Peyer's patch (tissue), 4 donors: ENCODE results near the gene RAB40C. TPM values are rescaled to one million over a fixed set of nuclear protein-coding genes. Genes with fewer than 3 reads are reported as not detected.
A peak's percentile ranks its signal among the peaks of the same experiment; 100 is the strongest.

ENCODE experiments used
- DNase-seq, 3 donors: peaks; one replicate each; pipeline ENCODE4 v3.0.0-alpha.2; 2017 to 2019
- H3K27ac ChIP-seq, 4 donors: fragments of 200-600 bp; sonication (generic); one replicate each; pipeline ENCODE4 v1.5.1; 2016 to 2019
- H3K27me3 ChIP-seq, 2 donors: fragments of 200-600 bp; sonication (generic); one replicate each; pipeline ENCODE4 v1.5.1; 2019
- H3K36me3 ChIP-seq, 3 donors: fragments of 200-600 bp; sonication (generic); one replicate each; pipeline ENCODE4 v1.5.1; 2016 to 2019
- H3K4me1 ChIP-seq, 4 donors: fragments of 200-600 bp; sonication (generic); one replicate each; pipeline ENCODE4 v1.5.1; 2016 to 2019
- H3K4me3 ChIP-seq, 4 donors: fragments of 200-600 bp; sonication (generic); 1 replicate in 3 of 4; 2 replicates in 1 of 4; pipeline ENCODE4 v1.5.1; 2016 to 2019; ENCODE audit warnings: mild to moderate bottlenecking in 1 of 4
- H3K9me3 ChIP-seq, 4 donors: fragments of 200-600 bp; sonication (generic); one replicate each; pipeline ENCODE4 v1.5.1; 2016 to 2019; ENCODE audit warnings: mild to moderate bottlenecking in 1 of 4
- POLR2A ChIP-seq, 2 donors: fragments of 450-650 bp; IDR thresholded peaks; one replicate each; pipeline ENCODE4 v1.5.1; 2017; ENCODE audit warnings: antibody characterized with exemption in 2 of 2, mild to moderate bottlenecking in 2 of 2, moderate library complexity in 2 of 2
- total RNA-seq, 4 donors: library from RNA; depleted of rRNA; stranded (reverse); fragments of >200 nt; gene quantifications; one replicate each; pipeline ENCODE4 v1.1.0, GENCODE V29; 2016
- TF ChIP-seq, protein P1 (sequence below), 6 experiments: fragments of 450-650 bp in 4 of 6; fragments of 200-600 bp in 2 of 6; sonication (generic) in 1 of 6; IDR thresholded peaks; one replicate each; pipeline ENCODE4 v1.5.1; 2017 to 2019; ENCODE audit warnings: antibody characterized with exemption in 6 of 6, mild to moderate bottlenecking in 3 of 6, moderate library complexity in 1 of 6

The RAB40C gene
- total RNA-seq, 4 donors from 2014 or later = 27.2 to 83.6 (median 62.7) TPM

- H3K4me1 ChIP-seq = peaks cover 0 to 14% (median 8%) of the 10 kb centered on the region in 4 donors
These were observed 5.9 kb upstream of the RAB40C start for GRCh38 chr16:583815-584591.

GRCh38 chr16:585351-585750 is 4.5 kb upstream of the RAB40C start:
- Histone ChIP-seq H3K27me3 (no peaks in the 10 kb centered on the region), H3K4me3 (no peak overlapping the region), H3K36me3 (no peaks in the 10 kb centered on the region), H3K27ac (no peak overlapping the region), H3K4me1 (peaks cover 0 to 11% (median 9%) of the 10 kb centered on the region in 4 donors), H3K9me3 (no peaks in the 10 kb centered on the region)
- TF ChIP-seq POLR2A (IDR thresholded peaks at IDR 0.05) = no peak
- TF ChIP-seq, protein P1, sequence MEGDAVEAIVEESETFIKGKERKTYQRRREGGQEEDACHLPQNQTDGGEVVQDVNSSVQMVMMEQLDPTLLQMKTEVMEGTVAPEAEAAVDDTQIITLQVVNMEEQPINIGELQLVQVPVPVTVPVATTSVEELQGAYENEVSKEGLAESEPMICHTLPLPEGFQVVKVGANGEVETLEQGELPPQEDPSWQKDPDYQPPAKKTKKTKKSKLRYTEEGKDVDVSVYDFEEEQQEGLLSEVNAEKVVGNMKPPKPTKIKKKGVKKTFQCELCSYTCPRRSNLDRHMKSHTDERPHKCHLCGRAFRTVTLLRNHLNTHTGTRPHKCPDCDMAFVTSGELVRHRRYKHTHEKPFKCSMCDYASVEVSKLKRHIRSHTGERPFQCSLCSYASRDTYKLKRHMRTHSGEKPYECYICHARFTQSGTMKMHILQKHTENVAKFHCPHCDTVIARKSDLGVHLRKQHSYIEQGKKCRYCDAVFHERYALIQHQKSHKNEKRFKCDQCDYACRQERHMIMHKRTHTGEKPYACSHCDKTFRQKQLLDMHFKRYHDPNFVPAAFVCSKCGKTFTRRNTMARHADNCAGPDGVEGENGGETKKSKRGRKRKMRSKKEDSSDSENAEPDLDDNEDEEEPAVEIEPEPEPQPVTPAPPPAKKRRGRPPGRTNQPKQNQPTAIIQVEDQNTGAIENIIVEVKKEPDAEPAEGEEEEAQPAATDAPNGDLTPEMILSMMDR (IDR thresholded peaks at IDR 0.05) = peak in 3 of 6 experiments; percentile 22 to 34 (median 23)
- DNase-seq = peak in 1 of 3 donors; percentile 58

More at GRCh38 chr16:583815-584591, 5.9 kb upstream of the RAB40C start:
- no peak overlapping the region for H3K4me3 ChIP-seq
- no peaks in the 10 kb centered on the region for H3K9me3 ChIP-seq
- TF ChIP-seq, protein P1 (IDR thresholded peaks at IDR 0.05) = no peak
- TF ChIP-seq POLR2A (IDR thresholded peaks at IDR 0.05) = no peak
- no peak overlapping the region for H3K27ac ChIP-seq
- no peak for DNase-seq
- no peaks in the 10 kb centered on the region for H3K27me3 ChIP-seq
- H3K36me3 ChIP-seq = no peaks in the 10 kb centered on the region

DNA sequence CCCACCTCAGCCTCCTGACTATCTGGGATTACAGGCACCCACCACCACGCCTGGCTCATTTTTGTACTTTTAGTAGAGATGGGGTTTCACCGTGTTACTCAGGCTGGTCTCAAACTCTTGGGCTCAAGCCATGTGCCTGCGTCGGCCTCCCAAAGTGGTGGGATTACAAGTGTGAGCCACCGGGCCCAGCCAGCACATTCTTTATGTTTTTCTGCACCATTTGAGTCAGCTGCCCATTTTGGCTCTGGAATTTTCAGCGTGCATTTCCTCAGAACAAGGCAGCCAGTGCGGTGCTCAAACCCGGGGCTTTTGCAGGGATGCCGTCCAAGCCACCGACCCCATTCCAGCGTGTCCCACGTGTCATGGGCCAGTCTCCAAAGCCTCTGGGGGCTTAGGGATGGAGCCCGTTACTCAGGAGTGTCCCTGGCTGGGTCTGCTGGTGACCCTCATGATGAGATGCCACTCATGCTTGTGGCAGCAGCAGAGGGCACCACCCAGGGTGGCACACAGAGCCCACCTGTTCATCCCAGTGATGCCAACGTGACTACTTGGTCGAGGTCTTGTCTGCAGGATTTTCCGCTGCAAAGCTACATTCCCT is 3.7 kb upstream of the RAB40C start:
- H3K36me3 ChIP-seq = no peaks in the 10 kb centered on the region
- no peak for DNase-seq
- TF ChIP-seq POLR2A (IDR thresholded peaks at IDR 0.05) = no peak
- TF ChIP-seq, protein P1 (IDR thresholded peaks at IDR 0.05) = no peak
- H3K27ac ChIP-seq = no peak overlapping the region
- no peaks in the 10 kb centered on the region for H3K9me3 ChIP-seq
- H3K4me1 ChIP-seq = peaks cover 0 to 17% (median 14%) of the 10 kb centered on the region in 4 donors
- H3K4me3 ChIP-seq = no peak overlapping the region
- no peaks in the 10 kb centered on the region for H3K27me3 ChIP-seq

DNA sequence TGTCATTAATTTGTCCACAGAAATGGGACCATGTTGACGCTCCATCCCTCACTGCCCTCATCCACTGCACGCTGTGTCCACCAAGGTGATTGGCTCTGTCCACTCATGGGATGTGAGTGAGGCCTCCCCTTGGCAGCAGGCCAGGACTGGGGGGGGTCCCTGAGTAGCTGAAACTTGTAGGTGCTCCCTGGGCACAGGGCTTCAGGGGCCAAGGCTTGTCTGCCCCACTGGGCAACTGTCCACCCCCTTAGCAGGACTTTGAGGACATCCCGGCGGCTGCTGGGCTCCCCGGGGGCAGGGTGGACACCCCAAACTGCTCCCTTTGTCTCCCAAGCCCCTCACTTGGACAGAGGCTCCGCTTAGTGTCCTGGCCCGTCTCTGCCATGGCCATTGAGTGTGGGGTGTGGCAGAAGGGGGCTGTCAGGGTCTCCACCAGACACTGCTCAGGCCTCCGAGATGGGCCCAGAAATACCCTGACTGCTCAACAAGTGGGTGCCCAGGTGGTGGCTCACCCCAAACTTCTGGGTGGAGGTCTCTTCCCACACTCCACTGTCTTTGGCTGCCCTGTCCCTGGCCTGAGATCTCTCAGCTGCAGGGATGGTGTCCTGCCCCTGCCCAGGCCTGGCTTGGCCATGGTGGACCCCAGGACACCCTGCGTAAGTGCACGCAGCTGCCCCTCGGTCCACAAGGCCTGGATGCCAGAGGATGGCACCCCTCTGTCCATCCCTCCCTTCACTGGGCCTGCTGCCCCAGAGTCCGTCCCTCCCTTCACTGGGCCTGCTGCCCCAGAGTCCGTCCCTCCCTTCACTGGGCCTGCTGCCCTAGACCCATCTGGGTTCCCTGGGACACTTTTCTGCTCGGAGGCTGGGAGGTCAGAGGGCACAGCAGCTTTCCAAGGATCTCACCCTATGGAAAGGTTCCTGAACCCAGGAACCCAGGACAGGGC is 2.9 kb upstream of the RAB40C start:
- H3K27me3 ChIP-seq = no peaks in the 10 kb centered on the region
- no peaks in the 10 kb centered on the region for H3K36me3 ChIP-seq
- TF ChIP-seq, protein P1 (IDR thresholded peaks at IDR 0.05) = no peak
- TF ChIP-seq POLR2A (IDR thresholded peaks at IDR 0.05) = no peak
- no peak overlapping the region for H3K27ac ChIP-seq
- no peak overlapping the region for H3K4me3 ChIP-seq
- peaks cover 0 to 25% (median 14%) of the 10 kb centered on the region in 4 donors for H3K4me1 ChIP-seq
- H3K9me3 ChIP-seq = no peaks in the 10 kb centered on the region
- no peak for DNase-seq

- H3K4me1 ChIP-seq = peaks cover 12 to 41% (median 20%) of the 10 kb centered on the region in 4 donors
- H3K9me3 ChIP-seq = no peaks in the 10 kb centered on the region
- H3K27ac ChIP-seq = peak overlapping the region; percentile 96 to 99 (median 98)
- peak; percentile 52 to 76 (median 74) for DNase-seq
- H3K4me3 ChIP-seq = peak overlapping the region; percentile 56 to 96 (median 82)
- no peaks in the 10 kb centered on the region for H3K27me3 ChIP-seq
- no peaks in the 10 kb centered on the region for H3K36me3 ChIP-seq
- no peak for TF ChIP-seq POLR2A (IDR thresholded peaks at IDR 0.05)
- TF ChIP-seq, protein P1 (IDR thresholded peaks at IDR 0.05) = no peak
These were observed 1.3 kb upstream of the RAB40C start for GRCh38 chr16:588639-588888.
